Esophagus muscularis mucosa (tissue), 4 donors: ENCODE results near the gene CNGB1.

Source experiments
- CTCF ChIP-seq, 3 experiments: fragments of 200-600 bp in 2 of 3; fragments of 450-650 bp in 1 of 3; sonication (generic) in 2 of 3; IDR thresholded peaks; one replicate each; pipeline ENCODE4 v1.5.1; 2017 to 2019; ENCODE audit warnings: antibody characterized with exemption in 3 of 3, mild to moderate bottlenecking in 2 of 3, moderate library complexity in 1 of 3
- EP300 ChIP-seq: sonication (generic); formaldehyde crosslinking; IDR thresholded peaks from one replicate; pipeline ENCODE4 v1.6.1; 2017; ENCODE audit warnings: antibody characterized with exemption
- POLR2A ChIP-seq: fragments of 450-650 bp; IDR thresholded peaks from one replicate; pipeline ENCODE4 v1.6.1; 2017; ENCODE audit warnings: antibody characterized with exemption, moderate library complexity, mild to moderate bottlenecking, low read depth
- POLR2AphosphoS5 ChIP-seq, 2 donors: sonication (generic); formaldehyde crosslinking; IDR thresholded peaks; one replicate each; pipeline ENCODE4 v1.6.1; 2017; ENCODE audit warnings: antibody characterized with exemption in 2 of 2

DNA sequence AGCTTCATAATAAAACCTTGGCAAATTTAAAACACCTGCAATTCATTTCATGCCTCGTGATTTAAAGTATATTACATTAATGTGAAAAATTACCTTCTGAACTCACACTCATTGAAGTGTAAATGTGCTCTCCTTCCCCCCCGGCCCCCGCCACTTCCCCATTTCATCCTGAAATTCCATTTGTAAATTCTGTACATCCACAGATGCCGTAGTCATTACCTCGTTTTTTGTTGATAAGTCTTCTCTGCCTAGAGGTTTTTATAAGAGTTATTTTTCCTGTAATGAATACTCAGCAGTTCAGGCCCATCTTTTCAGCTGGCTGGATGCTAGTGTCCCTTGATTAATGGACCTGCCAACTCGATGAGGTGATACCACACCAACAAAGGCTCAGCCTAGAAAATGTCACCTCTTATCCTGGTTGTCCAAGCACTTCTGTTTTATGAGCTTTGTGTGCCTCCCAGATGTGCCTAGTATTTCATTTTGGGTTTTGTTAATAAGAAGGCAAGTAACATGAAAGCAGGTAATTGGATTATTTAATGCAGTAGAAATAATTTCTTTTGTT, 103.8 kb downstream of the CNGB1 start:
- TF ChIP-seq CTCF (IDR thresholded peaks at IDR 0.05) (no peak), POLR2AphosphoS5 (IDR thresholded peaks at IDR 0.05) (no peak), POLR2A (no peak), EP300 (no peak)
